Activated naive CD8-positive, alpha-beta T cell treated with anti-CD3 and anti-CD28 coated beads, Interleukin-2, amount 50 U/mL, for 16 hours (primary cell): ENCODE data around the gene MAML1.
"Not testable (repeated sequence)": the region's sequence is repeated elsewhere in the genome, so short reads cannot be mapped to it uniquely, and the experiment has no call there.

ENCODE experiments used
- DNase-seq: peaks from one replicate; pipeline ENCODE4 v3.0.0-alpha.2; 2020; ENCODE audit warnings: low read depth, low spot score

The MAML1 gene

DNA sequence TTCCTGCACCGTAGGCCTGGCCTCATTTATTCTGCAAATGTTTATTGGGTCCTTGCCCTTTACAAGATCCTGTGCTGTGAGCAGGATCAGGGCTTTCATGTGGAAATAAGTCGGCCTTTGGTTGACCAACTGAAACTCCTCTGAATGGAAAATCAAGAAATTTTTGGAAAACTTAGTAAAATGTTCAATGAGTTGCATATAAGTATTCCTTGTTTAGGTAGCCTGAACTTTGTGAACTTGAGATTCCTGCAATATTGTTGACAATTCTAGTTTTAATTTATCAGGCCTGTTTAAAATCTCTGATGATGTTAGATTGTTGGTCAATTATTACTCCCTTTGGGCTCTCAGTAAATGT, 1.1 kb downstream of the MAML1 start:
- no peak for DNase-seq

- DNase-seq: no peak
These were observed 2.0 kb downstream of the MAML1 start for GRCh38 chr5:179734536-179735164.

DNA sequence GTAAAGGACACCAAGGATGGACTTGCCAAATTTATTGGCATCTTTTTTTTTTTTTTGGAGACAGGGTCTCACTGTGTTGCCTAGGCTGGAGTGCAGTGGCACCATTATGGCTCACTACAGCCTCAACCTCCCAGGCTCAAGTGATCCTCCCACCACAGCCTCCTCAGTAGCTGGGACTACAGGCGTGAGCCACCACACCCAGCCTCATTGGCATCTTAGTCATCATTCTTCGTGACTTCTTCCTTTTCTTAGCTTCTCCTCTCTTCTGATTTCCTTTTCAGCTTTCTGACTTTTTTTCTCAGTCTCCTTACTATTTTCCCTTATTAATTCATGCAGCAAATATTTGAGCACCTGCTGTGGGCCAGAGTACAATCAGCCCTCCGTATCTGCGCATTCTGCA, 6.1 kb downstream of the MAML1 start:
- DNase-seq: no peak

DNA sequence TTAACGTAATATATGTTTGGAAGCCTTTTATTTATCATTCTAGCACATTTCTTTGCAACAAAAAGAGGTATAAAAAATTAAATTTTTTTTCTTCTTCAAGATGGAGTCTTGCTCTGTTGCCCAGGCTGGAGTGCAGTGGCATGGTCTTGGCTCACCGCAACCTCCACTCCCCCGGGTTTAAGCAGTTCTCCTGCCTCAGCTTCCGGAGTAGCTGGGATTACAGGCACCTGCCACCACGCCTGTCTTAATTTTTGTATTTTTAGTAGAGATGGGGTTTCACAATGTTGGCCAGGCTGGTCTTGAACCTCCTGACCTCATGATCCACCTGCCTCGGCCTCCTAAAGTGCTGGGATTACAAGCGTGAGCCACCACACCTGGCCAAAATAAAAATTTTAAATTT, 11.5 kb downstream of the MAML1 start:
- not testable (repeated sequence) for DNase-seq

GRCh38 chr5:179746872-179747271, 14.2 kb downstream of the MAML1 start:
- DNase-seq: no peak

- no peak for DNase-seq
These were observed 15.2 kb downstream of the MAML1 start for GRCh38 chr5:179747811-179748210.

- no peak for DNase-seq
These were observed 17.4 kb downstream of the MAML1 start for GRCh38 chr5:179749857-179750508.

- no peak for DNase-seq
These were observed 21.3 kb downstream of the MAML1 start for GRCh38 chr5:179753971-179754370.

DNA sequence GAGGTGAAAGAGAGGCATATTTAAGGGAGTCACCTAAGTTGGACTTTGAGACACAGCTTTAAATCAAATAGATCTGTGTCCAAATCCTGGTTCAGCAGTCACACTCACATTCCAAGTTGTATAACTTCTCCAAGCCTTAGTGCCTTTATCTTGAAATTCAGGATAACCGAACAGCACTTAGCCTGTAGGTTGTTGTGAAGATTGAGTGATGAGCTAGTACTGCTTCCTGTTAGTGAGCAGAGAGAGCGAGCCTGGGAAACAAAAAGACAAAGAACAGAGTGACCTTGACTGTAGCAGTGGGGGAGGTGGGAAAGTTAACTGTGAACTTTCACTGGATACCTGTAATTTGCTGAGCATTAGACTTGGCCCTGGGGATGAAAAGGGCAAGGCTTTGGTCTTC, 22.4 kb downstream of the MAML1 start:
- no peak for DNase-seq

DNA sequence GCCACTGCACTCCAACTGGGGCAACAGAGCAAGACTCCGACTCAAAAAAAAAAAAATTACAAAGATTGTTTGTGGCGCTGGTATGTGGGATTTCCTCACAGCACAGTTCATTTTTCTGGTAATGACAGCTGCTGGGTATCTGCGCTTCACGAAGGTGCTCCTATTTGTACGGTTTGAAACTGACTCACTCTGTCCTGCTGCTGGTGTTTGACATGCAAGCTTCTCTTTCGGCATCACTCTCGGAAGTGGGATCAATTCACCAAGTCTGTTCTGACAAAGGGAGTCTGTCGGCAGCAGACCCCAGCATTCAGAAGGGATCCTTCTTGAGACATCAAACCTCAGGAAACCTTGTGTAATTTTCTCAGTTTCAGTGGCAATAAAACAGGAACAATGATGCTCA, 26.3 kb downstream of the MAML1 start:
- DNase-seq: no peak

GRCh38 chr5:179759581-179760551, 27.2 kb downstream of the MAML1 start:
- DNase-seq: no peak

DNA sequence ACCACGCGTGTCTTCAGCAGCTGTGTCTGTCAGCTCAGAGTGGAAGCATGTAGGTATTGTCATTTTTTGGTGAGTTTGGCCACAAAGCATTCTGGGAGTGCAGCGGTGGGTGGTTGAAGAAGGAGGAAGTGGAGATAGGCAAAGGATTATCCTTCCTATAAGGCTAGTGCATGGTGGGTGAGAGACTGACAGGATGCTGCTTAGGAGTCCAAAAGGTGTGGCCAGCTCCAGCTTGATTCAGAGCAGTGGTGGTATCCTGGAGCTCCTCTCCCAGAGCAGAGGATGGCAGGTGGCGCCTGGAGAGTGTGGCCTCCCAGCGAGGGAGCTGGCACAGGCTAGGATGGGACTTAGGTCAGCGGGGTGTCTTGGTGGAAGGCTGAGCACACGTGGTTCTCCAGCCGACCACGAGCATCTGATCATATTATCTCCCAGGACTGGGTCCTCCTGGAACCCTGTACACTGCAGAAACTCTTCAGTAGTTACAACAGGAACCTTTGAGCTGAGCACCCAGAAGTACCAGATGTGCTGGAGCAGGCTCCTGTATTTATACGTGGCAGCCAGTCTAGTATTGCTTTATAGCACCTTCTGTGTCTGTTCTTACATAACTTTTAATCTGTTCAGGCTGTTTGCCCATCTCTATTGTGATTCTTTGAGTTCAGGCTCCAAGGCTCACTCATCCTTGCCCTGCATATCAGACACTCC, 29.6 kb downstream of the MAML1 start:
- no peak for DNase-seq

GRCh38 chr5:179762781-179763176, 30.2 kb downstream of the MAML1 start:
- DNase-seq: no peak

- DNase-seq: no peak
These were observed 30.8 kb downstream of the MAML1 start for GRCh38 chr5:179763215-179763945.

DNA sequence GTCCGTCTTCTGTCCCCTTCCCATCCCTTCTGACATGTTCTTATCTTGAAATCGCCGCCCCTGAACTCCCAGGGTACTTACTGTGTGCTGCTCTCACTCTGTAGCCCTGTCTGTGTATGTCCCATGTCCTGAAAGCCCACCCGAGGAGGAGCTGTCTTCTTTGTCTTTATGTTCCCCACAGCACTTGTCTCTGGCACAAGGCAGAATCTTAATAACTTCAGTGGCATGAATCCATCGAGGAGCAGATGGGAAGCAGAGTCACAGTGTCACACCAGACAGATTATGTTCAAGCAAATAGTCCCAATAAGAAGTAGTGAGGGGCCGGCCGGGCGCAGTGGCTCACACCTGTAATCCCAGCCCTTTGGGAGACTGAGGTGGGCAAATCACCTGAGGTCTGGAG, 31.4 kb downstream of the MAML1 start:
- no peak for DNase-seq

- DNase-seq: no peak
These were observed 32.8 kb downstream of the MAML1 start for GRCh38 chr5:179765400-179765799.

DNA sequence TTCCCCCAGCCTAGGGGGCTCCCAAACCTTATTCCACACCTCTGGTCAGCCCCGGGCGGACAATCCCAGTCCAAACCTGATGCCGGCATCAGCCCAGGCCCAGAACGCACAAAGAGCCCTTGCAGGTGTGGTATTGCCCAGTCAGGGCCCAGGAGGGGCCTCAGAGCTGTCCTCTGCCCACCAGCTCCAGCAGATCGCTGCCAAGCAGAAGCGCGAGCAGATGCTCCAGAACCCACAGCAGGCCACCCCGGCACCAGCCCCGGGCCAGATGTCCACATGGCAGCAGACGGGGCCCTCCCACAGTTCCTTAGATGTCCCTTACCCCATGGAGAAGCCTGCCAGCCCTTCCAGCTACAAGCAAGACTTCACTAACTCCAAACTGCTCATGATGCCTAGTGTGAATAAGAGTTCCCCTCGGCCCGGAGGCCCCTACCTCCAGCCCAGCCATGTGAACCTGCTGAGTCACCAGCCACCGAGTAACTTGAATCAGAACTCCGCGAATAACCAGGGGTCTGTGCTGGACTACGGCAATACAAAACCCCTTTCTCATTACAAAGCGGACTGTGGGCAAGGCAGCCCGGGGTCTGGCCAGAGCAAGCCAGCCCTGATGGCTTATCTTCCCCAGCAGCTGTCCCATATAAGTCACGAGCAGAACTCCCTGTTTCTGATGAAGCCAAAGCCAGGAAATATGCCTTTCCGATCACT, 33.6 kb downstream of the MAML1 start:
- no peak for DNase-seq

- DNase-seq: no peak
These were observed 34.3 kb downstream of the MAML1 start for GRCh38 chr5:179766726-179767455.

- no peak for DNase-seq
These were observed 35.0 kb downstream of the MAML1 start for GRCh38 chr5:179767496-179768100.
